Hepatocyte (in vitro differentiated cells): ENCODE results near the gene MPIG6B. TPM values are rescaled to one million over a fixed set of nuclear protein-coding genes. Genes with fewer than 3 reads are reported as not detected.

Experiments
- DNase-seq: peaks from one replicate; pipeline ENCODE4 v3.0.0-alpha.2; 2016; ENCODE audit warnings: low spot score
- H2AFZ ChIP-seq: fragments of 200-600 bp; sonication (generic); 2 replicates; pipeline ENCODE4 v1.6.0; 2016; ENCODE audit warnings: antibody characterized with exemption, mild to moderate bottlenecking
- H3K27ac ChIP-seq: fragments of 200-600 bp; sonication (generic); 2 replicates; pipeline ENCODE4 v1.5.1; 2016; ENCODE audit warnings: mild to moderate bottlenecking
- H3K27me3 ChIP-seq: fragments of 200-600 bp; sonication (generic); 2 replicates; pipeline ENCODE4 v1.6.1; 2016
- H3K36me3 ChIP-seq: fragments of 200-600 bp; sonication (generic); replicated peaks from 2 replicates; pipeline ENCODE4 v1.5.1; 2016; ENCODE audit warnings: low read depth; ENCODE audit not compliant: insufficient read depth
- H3K4me1 ChIP-seq: fragments of 200-600 bp; sonication (generic); 2 replicates; pipeline ENCODE4 v1.5.1; 2016; ENCODE audit warnings: mild to moderate bottlenecking, moderate library complexity; ENCODE audit not compliant: insufficient read depth
- H3K4me2 ChIP-seq: fragments of 200-600 bp; sonication (generic); 2 replicates; pipeline ENCODE4 v1.6.0; 2016
- H3K4me3 ChIP-seq: fragments of 200-600 bp; sonication (generic); 2 replicates; pipeline ENCODE4 v1.5.1; 2016; ENCODE audit warnings: mild to moderate bottlenecking
- H3K79me2 ChIP-seq: fragments of 200-600 bp; sonication (generic); 2 replicates; pipeline ENCODE4 v1.6.0; 2017; ENCODE audit warnings: mild to moderate bottlenecking
- H3K9me2 ChIP-seq: fragments of 200-600 bp; sonication (generic); replicated peaks from 2 replicates; pipeline ENCODE4 v1.6.0; 2017; ENCODE audit warnings: mild to moderate bottlenecking; ENCODE audit not compliant: insufficient read depth
- H3K9me3 ChIP-seq: fragments of 200-600 bp; sonication (generic); 2 replicates; pipeline ENCODE4 v1.5.1; 2016; ENCODE audit warnings: low read depth, mild to moderate bottlenecking
- H4K20me1 ChIP-seq: fragments of 200-600 bp; sonication (generic); 2 replicates; pipeline ENCODE4 v1.6.0; 2016; ENCODE audit warnings: mild to moderate bottlenecking; ENCODE audit not compliant: insufficient read depth, poor library complexity, severe bottlenecking
- CTCF ChIP-seq: fragments of 200-600 bp; sonication (generic); IDR thresholded peaks from 2 replicates; pipeline ENCODE4 v1.5.1; 2016; ENCODE audit warnings: antibody characterized with exemption, mild to moderate bottlenecking; ENCODE audit not compliant: poor library complexity
- EZH2 ChIP-seq: fragments of 200-600 bp; sonication (generic); IDR thresholded peaks from 2 replicates; pipeline ENCODE4 v1.6.1; 2016; ENCODE audit warnings: antibody characterized with exemption, mild to moderate bottlenecking, borderline replicate concordance
- EZH2phosphoT487 ChIP-seq: fragments of 200-600 bp; sonication (generic); IDR thresholded peaks from one replicate; pipeline ENCODE4 v1.6.1; 2018; ENCODE audit warnings: antibody characterized with exemption, mild to moderate bottlenecking, low read depth, moderate library complexity; ENCODE audit not compliant: unreplicated experiment, severe bottlenecking
- WGBS: methylation state at CpG from one replicate; pipeline ENCODE4 v1.1.6; 2016; ENCODE audit warnings: low lambda C conversion rate; ENCODE audit errors: missing lambda C conversion rate; 5-methylcytosine and 5-hydroxymethylcytosine counted together
- polyA plus RNA-seq: library from polyadenylated mRNA; unstranded; fragments of >200 nt; fragmentation: Nextera tagmentation; extraction: Ambion mirVana; gene quantifications from 2 replicates; pipeline ENCODE4 v1.2.1, GENCODE V29; 2016
- total RNA-seq: library from RNA; depleted of rRNA; stranded (reverse); fragments of >200 nt; gene quantifications from 2 replicates; pipeline ENCODE4 v1.2.3, GENCODE V29; 2014

MPIG6B gene
- not detected in 2 replicates for total RNA-seq
- polyA plus RNA-seq, result 0.33 TPM in 1 of 2 replicates, not detected in the other

- 94% methylated on average over 46 of the region's 46 CpGs for WGBS
- H3K79me2 ChIP-seq, result peaks cover 7% of the 10 kb centered on the region
- H3K4me1 ChIP-seq, result no peaks in the 10 kb centered on the region
- H2AFZ ChIP-seq, result no peak within 1 kb of the TSS
- H4K20me1 ChIP-seq, result peaks cover 6% of the 10 kb centered on the region
- TF ChIP-seq CTCF, result no peak
- no peak for TF ChIP-seq EZH2
- TF ChIP-seq EZH2phosphoT487, result no peak
- no peaks in the 10 kb centered on the region for H3K9me3 ChIP-seq
- no peaks in the 10 kb centered on the region for H3K27me3 ChIP-seq
- H3K4me2 ChIP-seq, result no peak within 1 kb of the TSS
- no peak for DNase-seq
- H3K4me3 ChIP-seq, result no peak within 1 kb of the TSS
- H3K36me3 ChIP-seq, result no peaks in the 10 kb centered on the region
- H3K27ac ChIP-seq, result no peak within 1 kb of the TSS
- H3K9me2 ChIP-seq, result no peaks in the 10 kb centered on the region
These were observed at the start of gene MPIG6B for GRCh38 chr6:31723245-31723979. MPIG6B (plus strand) TSS chr6:31723373; CDS start chr6:31723384, 11 bp downstream.

- no peak overlapping the region for H3K27ac ChIP-seq
- H3K9me3 ChIP-seq, result no peaks in the 10 kb centered on the region
- no peak overlapping the region for H2AFZ ChIP-seq
- no peak overlapping the region for H3K4me3 ChIP-seq
- no peaks in the 10 kb centered on the region for H3K9me2 ChIP-seq
- WGBS, result 85% methylated on average over 4 of the region's 4 CpGs
- no peak for DNase-seq
- H3K4me1 ChIP-seq, result peaks cover under 1% of the 10 kb centered on the region
- no peak overlapping the region for H3K4me2 ChIP-seq
- TF ChIP-seq EZH2 (no peak), CTCF (no peak), EZH2phosphoT487 (no peak)
- H3K36me3 ChIP-seq, result no peaks in the 10 kb centered on the region
- no peaks in the 10 kb centered on the region for H3K79me2 ChIP-seq
- no peaks in the 10 kb centered on the region for H4K20me1 ChIP-seq
- H3K27me3 ChIP-seq, result no peaks in the 10 kb centered on the region
These were observed 46.8 kb upstream of the MPIG6B start for GRCh38 chr6:31676322-31676903.

GRCh38 chr6:31676904-31677303 lies 46.3 kb upstream of the MPIG6B start:
- Histone ChIP-seq H3K79me2 (no peaks in the 10 kb centered on the region), H3K36me3 (no peaks in the 10 kb centered on the region), H3K4me3 (no peak overlapping the region), H3K9me3 (no peaks in the 10 kb centered on the region), H4K20me1 (no peaks in the 10 kb centered on the region), H3K4me1 (peaks cover 5% of the 10 kb centered on the region), H3K4me2 (no peak overlapping the region), H3K9me2 (no peaks in the 10 kb centered on the region), H3K27me3 (no peaks in the 10 kb centered on the region), H3K27ac (no peak overlapping the region), H2AFZ (no peak overlapping the region)
- TF ChIP-seq CTCF, result no peak
- no peak for TF ChIP-seq EZH2phosphoT487
- no peak for TF ChIP-seq EZH2
- DNase-seq, result no peak
- WGBS, result 60% methylated on average over 6 of the region's 6 CpGs
